ENCODE results near the gene FGD5.

- TF ChIP-seq CTCF (IDR thresholded peaks at IDR 0.05) (no peak), POLR2A (IDR thresholded peaks at IDR 0.05) (no peak)
These were observed 45.1 kb upstream of the FGD5 start for GRCh38 chr3:14773691-14774128.

Measured in upper lobe of left lung (tissue), 4 donors.